Fibroblast of skin of abdomen (primary cell): ENCODE measurements around the gene EML1.

Experiments
- DNase-seq: peaks from one replicate; pipeline ENCODE4 v3.0.0-alpha.2; 2013

EML1 gene

DNA sequence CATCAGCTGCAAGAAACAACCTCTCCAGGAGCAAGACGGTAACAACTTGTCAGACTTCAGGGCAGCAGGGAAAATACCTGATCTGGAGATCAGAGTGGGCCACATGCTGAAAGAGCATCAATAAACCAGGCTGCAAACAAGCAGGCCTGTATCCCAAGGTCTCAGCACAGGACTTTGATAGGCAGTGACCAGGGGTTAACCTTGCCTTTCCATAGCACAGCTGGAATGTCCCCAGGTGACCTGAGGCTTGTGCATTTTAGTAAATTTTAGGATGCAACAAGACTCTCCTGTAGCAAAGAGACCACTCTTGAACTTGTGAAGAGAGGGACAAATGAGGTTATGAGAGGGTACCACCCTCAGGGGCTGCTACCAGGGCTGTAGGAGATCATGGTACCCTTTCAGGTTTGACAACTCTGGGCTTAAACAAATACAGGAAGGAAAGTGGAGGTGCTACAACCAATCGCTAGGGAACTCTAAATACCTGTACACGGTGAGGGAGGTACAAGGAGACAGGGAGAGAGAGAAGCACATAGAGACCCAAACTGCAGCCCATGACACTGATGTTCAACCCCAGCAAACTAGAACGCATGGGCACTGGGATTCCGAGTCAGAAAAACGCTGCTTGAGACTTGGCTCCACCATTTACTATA is 176.6 kb downstream of the EML1 start:
- DNase-seq: no peak

DNA sequence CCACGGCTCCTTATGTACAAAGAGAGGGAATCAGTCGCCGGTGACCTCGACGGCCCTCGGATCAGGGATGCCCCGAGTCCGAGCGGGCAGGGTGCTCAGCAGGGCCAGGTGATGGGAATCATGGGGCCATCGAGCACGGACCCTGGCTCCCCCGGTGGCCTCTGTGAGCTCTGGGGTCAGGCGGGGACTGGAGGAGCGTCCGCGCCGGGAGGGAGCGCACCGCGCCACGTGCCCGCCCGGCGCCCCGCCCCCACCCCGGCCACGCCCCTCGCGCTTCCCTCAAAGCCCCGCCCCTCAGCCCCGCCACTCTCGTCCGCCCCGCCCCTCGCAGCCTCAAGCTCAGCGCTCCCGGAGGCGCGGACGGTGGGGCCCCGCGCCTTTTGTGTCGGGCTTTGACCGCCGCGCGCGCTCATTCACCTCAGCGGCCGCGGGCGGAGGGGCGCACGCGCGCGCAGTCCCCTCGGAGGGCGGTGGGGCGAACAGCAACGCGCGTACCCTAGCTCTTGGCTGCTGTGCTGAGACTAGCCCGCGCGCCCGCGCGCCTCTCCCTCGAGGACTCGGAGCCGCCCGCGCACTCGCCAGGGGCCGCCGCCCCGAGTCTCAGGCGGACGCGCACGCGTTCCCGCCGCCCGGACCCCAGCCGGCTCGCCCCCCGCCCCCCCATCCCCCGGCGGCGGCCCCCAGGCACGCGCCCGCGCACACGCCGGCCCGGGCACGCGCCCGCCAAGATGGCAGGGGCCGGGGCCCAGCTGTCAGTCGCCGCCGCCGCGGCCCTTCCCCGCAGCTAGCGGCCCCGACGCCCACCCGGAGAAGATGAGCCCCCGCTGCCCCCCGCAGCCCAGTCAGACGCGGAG is 178.1 kb downstream of the EML1 start:
- DNase-seq: peak; percentile 89

DNA sequence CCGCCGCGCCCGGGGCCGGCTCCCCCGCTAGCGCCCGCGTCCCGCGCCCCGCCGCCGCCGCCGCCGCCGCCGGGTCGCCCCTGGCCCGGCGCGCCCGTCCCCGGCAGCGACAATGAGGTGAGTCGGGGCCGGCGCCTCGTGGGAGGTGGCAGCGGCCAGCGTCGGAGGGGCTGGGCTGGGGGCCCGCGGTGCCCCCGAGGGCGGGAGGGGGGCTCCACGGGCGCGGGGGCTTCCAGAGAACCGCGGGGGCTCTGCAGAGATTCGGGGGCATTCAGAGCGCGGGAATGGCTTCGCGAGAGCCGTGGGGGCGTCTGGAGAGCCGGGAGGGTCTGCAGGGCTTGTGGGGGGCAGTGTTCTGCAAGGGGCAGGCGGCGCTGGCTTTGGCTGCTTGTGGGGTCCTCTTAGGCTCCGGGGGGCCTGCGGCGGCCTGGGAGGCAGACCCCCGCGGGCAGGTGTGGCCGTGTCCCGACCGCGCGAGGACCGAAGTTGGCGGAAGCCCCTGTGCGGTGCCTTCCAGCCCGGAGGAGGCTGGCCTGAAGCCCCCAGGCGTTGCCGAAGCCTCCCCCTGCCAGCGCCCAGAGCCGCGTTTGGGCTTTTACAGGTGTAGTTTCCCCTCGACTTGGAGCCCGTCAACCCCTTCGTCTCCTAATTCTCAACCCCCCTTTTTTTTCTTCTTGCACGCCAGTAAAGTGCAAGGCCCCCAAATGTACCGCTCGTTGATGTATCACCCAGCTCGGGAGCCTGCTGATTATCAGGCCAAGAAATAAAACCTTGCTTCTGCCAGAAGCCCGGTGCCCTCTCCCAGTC is 178.9 kb downstream of the EML1 start:
- no peak for DNase-seq

DNA sequence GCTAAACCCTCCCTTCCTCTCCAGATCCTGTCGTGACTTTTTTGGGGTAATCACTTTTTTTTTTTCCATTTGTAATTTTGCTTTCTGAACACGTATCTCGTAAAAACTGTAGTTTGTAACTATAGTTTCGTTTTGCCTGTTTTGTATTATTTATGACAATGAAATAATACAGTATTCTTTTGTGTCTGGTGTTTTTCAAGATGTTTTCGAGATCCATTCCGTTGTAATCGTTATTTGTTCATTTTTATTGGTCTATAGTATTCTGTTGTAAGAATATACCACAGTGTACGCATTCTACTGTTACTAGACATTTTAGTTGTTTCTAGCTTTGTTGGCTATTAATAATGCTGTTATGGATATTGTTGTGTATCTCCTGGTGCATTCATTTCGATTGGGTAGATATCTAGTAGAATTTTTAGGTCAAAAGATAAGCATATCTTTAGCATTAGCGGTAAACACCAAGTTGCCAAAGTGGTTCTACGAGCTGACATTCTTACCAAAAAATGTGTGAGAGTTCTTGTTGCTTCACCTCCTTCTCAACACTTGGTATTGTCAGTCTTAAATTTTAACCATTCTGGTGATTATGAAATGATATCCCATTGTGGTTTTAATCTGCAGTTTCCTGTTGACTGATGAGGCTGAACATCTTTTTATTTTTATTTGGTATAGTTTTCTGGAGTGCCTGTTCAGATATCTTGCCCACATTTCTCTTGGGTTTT is 179.7 kb downstream of the EML1 start:
- DNase-seq: no peak

DNA sequence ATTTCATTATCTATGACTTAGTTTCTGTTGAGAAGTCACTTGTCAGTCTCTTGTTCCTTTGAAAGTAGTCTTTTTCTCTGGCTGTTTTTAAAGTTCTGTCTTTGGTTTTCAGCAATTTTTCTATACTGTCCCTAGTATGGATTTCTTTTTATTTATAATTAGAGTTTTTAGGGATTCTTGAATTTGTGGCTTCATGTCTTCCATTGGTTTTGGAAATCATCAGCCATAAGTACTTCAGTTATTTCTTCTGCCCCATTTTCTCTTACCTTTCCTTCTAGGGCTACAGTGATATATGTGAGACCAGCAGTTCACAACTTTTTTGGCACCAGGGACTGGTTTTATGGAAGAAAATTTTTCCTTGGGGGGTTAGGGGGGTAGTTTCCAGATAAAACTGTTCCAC is 182.0 kb downstream of the EML1 start:
- no peak for DNase-seq

DNA sequence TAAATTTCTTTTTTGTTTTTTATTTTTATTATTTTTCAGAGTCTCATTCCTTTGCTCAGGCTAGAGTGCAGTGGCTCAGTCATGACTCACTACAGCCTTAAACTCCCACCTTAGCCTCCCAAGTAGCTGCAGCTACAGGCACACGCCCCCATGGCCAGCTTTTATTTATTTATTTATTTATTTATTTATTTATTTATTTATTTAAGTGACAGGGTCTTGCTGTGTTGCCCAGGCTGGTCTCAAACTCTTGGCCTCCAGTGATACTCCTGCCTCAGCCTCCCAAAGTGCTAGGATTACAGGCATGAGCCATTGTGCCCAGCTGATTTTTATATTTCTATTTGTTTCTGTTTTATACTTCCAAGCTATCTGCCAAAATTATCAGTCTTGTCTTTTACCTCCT is 182.8 kb downstream of the EML1 start:
- no peak for DNase-seq

DNA sequence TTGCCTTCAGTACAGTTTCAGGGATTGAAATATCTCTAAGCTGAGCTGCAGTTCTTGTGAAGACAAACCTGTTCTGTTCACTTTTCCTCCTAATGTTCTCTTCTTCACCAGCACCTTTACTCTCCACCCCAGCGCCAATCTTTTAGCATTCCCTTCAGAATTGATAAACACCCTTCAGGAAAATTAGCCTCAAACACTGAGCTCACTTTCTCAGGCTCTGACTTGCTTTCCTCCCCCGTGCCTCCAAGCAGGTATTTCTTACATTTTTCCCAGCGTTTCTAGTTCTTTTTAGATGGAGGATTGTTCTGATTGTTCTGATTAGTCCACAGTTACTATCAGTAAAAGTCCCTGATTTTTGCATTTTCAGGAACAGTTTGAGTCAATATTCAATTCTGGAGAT is 183.5 kb downstream of the EML1 start:
- no peak for DNase-seq

DNA sequence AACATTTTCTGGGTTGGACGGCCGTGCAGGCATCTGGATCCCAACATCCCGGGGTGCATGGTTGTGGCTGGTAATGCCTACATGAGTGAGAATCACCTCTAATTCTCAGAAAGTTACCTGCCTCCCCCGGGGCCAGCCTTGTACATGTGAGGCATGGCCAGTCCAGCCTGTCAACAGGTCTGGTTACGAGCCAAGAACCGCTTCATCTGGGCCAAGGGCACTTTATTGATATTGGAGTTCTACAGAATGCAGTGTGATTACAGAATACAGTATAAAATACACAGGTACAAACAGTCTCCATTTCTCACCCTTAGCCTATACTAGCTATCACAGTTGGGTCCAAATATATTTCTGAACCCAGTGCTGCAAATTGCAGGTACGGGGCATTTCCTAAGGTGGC is 187.1 kb downstream of the EML1 start:
- DNase-seq: no peak

DNA sequence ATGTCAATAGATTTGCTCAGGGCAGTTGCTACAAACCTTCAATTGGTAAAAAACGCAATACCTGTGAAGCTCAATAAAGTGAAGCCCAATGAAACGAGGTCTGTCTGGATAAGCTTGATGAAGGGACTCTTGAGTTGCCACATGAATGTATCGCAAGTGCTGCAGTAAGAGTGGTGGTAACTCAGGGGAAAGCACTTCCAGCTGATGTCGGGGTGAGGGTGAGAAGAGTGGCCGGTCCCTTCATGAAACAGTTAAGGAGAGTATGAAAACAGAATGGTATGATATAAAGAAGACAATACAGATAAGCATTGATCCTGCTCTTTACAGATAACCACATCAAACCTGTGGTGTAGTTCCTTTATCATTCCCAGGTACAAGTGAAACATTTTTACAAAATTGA is 188.6 kb downstream of the EML1 start:
- no peak for DNase-seq

DNA sequence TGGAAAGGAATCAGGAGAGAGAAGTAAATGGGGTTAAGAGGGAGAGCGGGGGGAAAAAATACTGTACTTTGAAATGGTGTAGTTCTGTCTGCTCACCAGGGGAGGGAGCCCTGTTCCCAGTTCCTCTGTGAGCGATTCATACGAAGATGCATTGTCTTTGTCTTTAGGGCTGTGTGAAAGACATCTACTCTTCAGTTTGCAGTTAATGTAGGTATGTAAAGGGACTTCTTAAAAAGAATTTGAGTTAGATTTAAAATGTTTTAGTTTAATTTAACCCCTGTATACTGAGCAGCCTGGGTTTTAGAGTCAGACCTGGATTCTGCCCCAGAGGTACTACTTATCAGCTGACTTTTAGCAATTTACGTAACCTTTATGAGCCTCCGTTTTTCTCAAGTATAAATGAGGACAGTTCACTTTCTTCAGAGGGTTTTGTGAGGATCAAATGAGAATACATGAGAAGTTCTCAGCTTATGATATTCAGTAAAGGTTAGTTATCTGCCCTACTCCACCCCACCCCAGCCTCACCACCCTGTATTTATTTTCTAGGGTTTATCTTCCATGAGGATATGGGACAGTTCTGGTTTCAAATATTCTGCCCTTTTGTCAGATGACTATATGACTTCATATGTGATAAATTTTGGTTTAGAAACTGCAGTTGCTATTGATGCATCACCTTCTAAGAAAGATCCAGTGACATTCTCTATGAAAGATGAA is 189.5 kb downstream of the EML1 start:
- peak; percentile 63 for DNase-seq

DNA sequence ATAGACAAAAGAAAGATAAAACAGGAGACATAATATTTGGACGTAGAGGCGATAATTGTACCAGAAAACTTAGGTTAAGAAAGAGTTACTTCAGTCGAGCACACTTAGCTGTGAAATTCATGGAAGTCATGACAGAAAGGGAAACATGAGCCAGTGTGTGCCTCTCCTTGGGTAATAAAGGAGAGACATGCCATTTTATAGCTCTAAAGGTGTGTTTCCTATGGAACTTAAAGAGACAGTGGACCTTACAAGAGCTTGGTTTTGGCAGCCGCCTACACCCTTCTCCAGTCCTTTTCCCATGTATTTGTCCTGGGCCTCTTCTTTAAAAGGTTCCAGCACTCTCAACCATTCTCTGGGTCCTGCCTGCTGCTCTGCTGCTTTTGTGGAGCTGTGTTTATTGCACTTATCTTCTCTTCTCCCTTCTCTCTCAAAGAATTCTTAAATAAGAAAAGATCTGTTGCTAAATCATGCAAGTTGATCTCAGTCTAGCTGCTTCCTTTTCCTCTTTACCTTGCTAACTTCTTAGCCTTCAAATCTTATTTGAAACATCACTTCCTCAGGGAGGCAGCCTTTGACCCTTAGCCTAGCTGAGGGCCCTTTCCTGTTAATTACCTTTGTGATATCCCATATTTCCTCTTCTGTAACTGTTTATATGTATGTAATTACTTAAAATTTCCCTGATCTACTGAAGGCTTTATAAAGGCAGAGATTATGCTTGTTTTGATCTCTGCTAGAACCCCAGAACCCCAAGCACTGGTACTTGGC is 190.2 kb downstream of the EML1 start:
- no peak for DNase-seq

DNA sequence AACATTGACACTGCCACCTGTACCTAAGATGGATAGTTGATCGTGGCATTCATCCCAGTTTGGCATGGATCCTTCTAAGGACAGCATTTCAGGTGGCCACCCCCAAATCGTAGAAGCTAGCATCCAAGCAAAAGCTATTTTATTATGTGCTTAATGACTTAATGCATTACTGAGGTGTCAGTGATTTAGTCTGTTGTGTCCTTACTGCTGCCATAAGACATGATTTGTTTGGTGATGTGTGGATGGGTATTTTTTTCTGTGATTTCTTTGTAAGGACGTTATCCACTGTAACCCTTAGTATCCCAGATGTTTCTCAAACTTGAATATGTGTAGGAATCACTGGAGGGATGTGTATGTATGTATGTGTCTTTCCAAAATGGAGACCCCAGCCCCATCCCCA is 190.8 kb downstream of the EML1 start:
- DNase-seq: no peak

DNA sequence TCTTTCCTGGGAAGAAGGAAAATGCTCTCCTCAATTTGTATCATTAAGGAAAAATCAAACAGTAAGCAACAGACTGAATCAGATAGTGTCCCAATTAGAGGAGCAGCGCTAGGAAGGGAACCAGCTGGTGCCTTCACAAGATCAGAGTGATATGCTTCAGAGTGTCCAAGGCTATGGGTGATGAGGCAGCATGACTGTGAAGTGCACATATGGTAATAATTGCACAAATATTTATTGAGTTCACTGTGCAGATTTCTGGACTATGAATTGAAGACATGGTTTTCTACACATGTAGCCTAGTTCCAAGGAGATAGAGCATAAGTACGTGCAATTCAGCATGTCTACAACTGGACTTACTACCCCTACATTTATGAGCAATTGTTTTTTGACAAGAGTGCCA is 193.2 kb downstream of the EML1 start:
- peak; percentile 86 for DNase-seq

DNA sequence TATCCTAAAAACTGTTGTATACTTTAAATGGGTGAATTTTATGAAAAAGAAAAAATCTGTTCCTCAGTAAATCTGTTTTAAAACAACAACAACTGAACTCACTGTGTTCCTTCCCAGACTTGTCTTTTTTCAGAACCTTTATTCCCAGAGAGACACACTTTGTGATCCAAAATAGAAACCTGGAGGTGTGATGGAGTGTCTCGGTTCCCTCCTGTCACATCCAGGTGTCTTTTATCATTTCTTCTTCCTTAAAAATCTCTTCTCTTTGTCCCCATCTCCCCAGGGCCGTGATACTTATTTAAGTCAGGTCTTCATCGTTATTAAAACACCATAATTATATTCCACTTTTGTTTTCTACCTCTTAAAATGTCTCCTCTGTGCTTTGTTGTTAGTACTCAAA is 195.8 kb downstream of the EML1 start:
- DNase-seq: no peak

DNA sequence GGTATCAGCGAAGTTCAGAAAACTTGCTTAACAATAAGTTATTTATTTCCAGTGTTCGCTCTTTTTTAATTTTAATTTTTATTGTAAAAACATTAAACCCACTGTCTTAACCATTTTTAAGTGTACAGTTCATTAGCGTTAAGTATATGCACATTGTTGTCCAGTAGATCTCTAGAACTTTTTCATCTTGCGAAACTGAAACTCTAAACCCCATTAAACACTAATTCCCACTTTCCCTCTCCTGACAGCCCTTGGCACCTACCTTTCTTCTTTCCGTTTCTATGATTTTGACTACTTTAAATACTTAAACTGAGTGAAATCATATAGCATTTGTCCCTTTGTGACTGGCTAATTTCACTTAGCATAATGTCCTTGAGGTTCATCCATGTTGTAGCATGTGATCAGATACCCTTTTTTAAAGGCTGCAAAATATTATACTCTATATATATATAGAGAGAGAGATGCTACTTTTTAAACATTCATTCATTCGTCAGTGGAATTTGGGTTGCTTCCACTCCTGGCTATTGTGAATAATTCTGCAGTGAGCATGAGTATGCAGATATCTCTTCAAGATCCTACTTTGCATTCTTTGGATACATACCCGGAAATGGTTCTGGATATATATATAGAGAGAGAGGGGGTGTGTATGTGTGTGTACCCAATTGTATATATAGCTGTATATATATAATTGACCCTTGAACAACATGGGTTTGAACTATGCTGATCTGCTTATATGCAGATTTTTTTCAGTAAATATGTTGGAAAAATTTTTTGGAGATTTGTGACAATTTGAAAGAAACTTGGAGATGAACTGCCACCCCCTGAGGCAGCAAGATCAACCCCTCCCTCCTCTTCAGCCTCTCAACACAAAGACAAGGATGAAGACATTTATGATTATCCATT is 197.3 kb downstream of the EML1 start:
- no peak for DNase-seq

DNA sequence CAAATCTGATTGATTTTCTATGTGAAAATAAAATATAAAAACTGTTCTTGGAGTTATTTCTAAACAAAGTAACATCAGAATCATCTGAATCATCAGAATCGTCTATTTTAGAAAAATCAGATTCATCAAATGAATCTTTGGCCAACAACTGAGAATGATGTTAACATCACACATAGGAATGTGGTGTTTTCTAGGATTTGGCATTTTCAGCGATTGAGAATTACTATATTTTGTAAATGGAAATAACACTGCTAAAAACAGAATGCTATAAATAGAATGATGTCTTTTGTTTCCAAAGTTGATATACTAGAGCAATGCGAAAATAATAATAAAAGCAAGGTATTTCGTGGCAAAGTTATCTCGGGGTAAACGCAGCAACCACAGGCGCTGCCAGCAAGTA is 198.1 kb downstream of the EML1 start:
- no peak for DNase-seq
